ENCODE measurements around the gene RAVER2. TPM values are rescaled to one million over a fixed set of nuclear protein-coding genes. Genes with fewer than 3 reads are reported as not detected.

The RAVER2 gene
- total and polyA plus RNA-seq, 2 donors (not counting 1 experiment from before 2014, with no cell fraction given) = 0.82 to 1.4 TPM

- Histone ChIP-seq H3K79me2 (ENCODE audit: control insufficient read depth, insufficient read depth, low read length) (peaks cover 6% of the 10 kb centered on the region), H3K4me2 (replicated peaks; ENCODE audit: low read depth, low read length, poor library complexity, severe bottlenecking) (no peak overlapping the region), H3K27ac (ENCODE audit: low read length in 2 of 2) (no peak overlapping the region), H2AFZ (ENCODE audit: insufficient read depth, low read depth, low read length, poor library complexity, severe bottlenecking) (no peak overlapping the region), H3K9ac (ENCODE audit: low read length) (no peak overlapping the region), H3K4me3 (ENCODE audit: control extremely low read depth in 1 of 5, extremely low read depth in 1 of 5, insufficient read depth in 1 of 5, low read depth in 2 of 5, low read length in 4 of 5) (no peak overlapping the region), H3K36me3 (replicated peaks in 1 of 2; ENCODE audit: control extremely low read depth in 1 of 2, control insufficient read depth in 1 of 2, extremely low read depth in 1 of 2, insufficient read depth in 2 of 2, low read length in 1 of 2) (peaks cover 5 to 89% of the 10 kb centered on the region in 2 experiments), H3K4me1 (ENCODE audit: control insufficient read depth in 2 of 2, insufficient read depth in 2 of 2, low read length in 2 of 2) (no peaks in the 10 kb centered on the region), H3K27me3 (replicated peaks in 1 of 4; ENCODE audit: control extremely low read depth in 1 of 4, control insufficient read depth in 3 of 4, insufficient read depth in 4 of 4, low read length in 3 of 4) (no peaks in the 10 kb centered on the region), H4K20me1 (ENCODE audit: control insufficient read depth, insufficient read depth, low read length, poor library complexity, severe bottlenecking) (no peaks in the 10 kb centered on the region), H3K9me3 (ENCODE audit: control extremely low read depth in 1 of 3, control insufficient read depth in 2 of 3, insufficient read depth in 1 of 3, low read length in 2 of 3) (no peaks in the 10 kb centered on the region)
- ChIA-PET POLR2A (no interaction called here), CTCF (interaction anchor here (1.1 kb wide), 1 partner anchor 10 kb away, joined by 3 read pairs; no protein-coding TSS in a partner anchor)
- Mint-ChIP-seq H3K9me3 (ENCODE audit: insufficient read depth) (no peaks in the 10 kb centered on the region), H3K4me3 (no peak overlapping the region), H3K4me1 (peaks cover 9% of the 10 kb centered on the region), H3K27me3 (no peaks in the 10 kb centered on the region), H3K27ac (no peak overlapping the region)
- 100% methylated on average over 9 of the region's 10 CpGs for WGBS (ENCODE audit: insufficient coverage)
- no peak for TF ChIP-seq EZH2 (IDR thresholded peaks at IDR 0.05; ENCODE audit: borderline replicate concordance, insufficient read depth, low read depth, low read length, poor library complexity, severe bottlenecking)
- ATAC-seq (ENCODE audit: low read depth) = no peak
- intact Hi-C loops (cut with micrococcal nuclease) = no loop called here
- DNase-seq = no peak
These were observed 106.0 kb downstream of the RAVER2 start for GRCh38 chr1:64850846-64851245.

- no peak overlapping the region for H3K4me3 Mint-ChIP-seq
- Histone ChIP-seq H3K4me2 (replicated peaks; ENCODE audit: low read depth, low read length, poor library complexity, severe bottlenecking) (no peak overlapping the region), H3K36me3 (replicated peaks in 1 of 2; ENCODE audit: control extremely low read depth in 1 of 2, control insufficient read depth in 1 of 2, extremely low read depth in 1 of 2, insufficient read depth in 2 of 2, low read length in 1 of 2) (peaks cover 4 to 89% of the 10 kb centered on the region in 2 experiments), H3K4me1 (ENCODE audit: control insufficient read depth in 2 of 2, insufficient read depth in 2 of 2, low read length in 2 of 2) (no peaks in the 10 kb centered on the region), H3K27me3 (replicated peaks in 1 of 4; ENCODE audit: control extremely low read depth in 1 of 4, control insufficient read depth in 3 of 4, insufficient read depth in 4 of 4, low read length in 3 of 4) (no peaks in the 10 kb centered on the region), H3K9me3 (ENCODE audit: control extremely low read depth in 1 of 3, control insufficient read depth in 2 of 3, insufficient read depth in 1 of 3, low read length in 2 of 3) (no peaks in the 10 kb centered on the region), H3K4me3 (ENCODE audit: control extremely low read depth in 1 of 5, extremely low read depth in 1 of 5, insufficient read depth in 1 of 5, low read depth in 2 of 5, low read length in 4 of 5) (no peak overlapping the region), H3K9ac (ENCODE audit: low read length) (no peak overlapping the region), H3K27ac (ENCODE audit: low read length in 2 of 2) (peak overlapping the region in 1 of 2 donors; percentile 32), H4K20me1 (ENCODE audit: control insufficient read depth, insufficient read depth, low read length, poor library complexity, severe bottlenecking) (no peaks in the 10 kb centered on the region), H3K79me2 (ENCODE audit: control insufficient read depth, insufficient read depth, low read length) (peaks cover 6% of the 10 kb centered on the region), H2AFZ (ENCODE audit: insufficient read depth, low read depth, low read length, poor library complexity, severe bottlenecking) (no peak overlapping the region)
- WGBS (ENCODE audit: insufficient coverage) = 94% methylated on average over 4 of the region's 7 CpGs
- no peak for TF ChIP-seq CTCF (IDR thresholded peaks at IDR 0.05)
- DNase-seq (no peak), ATAC-seq (ENCODE audit: low read depth) (no peak)
- ChIA-PET POLR2A (no interaction called here), CTCF (interaction anchor here (1.1 kb wide), 1 partner anchor 10 kb away, joined by 3 read pairs; no protein-coding TSS in a partner anchor)
- no peaks in the 10 kb centered on the region for H3K9me3 Mint-ChIP-seq (ENCODE audit: insufficient read depth)
- H3K27ac Mint-ChIP-seq = peak overlapping the region; percentile 67
- intact Hi-C loops (cut with micrococcal nuclease) = no loop called here
- no peaks in the 10 kb centered on the region for H3K27me3 Mint-ChIP-seq
- H3K4me1 Mint-ChIP-seq = peaks cover 9% of the 10 kb centered on the region
These were observed 106.8 kb downstream of the RAVER2 start for GRCh38 chr1:64851664-64852063.
